Pancreas (tissue), 10 donors: ENCODE data around the gene ATXN7L2. TPM values are rescaled to one million over a fixed set of nuclear protein-coding genes. Genes with fewer than 3 reads are reported as not detected.
A peak's percentile ranks its signal among the peaks of the same experiment; 100 is the strongest.

Experiments
- ATAC-seq, 4 donors: fragments of 200-7000 bp; cut with Tn5 transposase; one replicate each; pipeline versions ENCODE4 v1.8.0 to v1.9.1; 2020; ENCODE audit warnings: mild to moderate bottlenecking in 4 of 4, moderate library complexity in 4 of 4
- DNase-seq, 6 donors: peaks; one replicate each; pipeline ENCODE4 v3.0.0-alpha.2; 2020
- FAIRE-seq: peaks from 2 replicates; lab custom pipeline; 2012; peaks lifted over from hg19 to GRCh38; lab: Jason Lieb, UNC
- H3K27ac ChIP-seq, 4 donors: fragments of 200-600 bp; sonication (generic); 1 replicate in 3 of 4; 2 replicates in 1 of 4; pipeline versions ENCODE4 v1.5.0 to v1.8.0; 2020
- H3K27me3 ChIP-seq, 4 donors: fragments of 200-600 bp; one replicate each; pipeline ENCODE4 v1.8.0; 2021
- H3K36me3 ChIP-seq, 3 donors: fragments of 200-600 bp; sonication (generic) in 1 of 3; one replicate each; pipeline versions ENCODE4 v1.5.0 to v1.8.0; 2020 to 2021
- H3K4me1 ChIP-seq, 3 donors: fragments of 200-600 bp; one replicate each; pipeline ENCODE4 v1.8.0; 2021
- H3K4me3 ChIP-seq, 4 donors: fragments of 200-600 bp; sonication (generic) in 2 of 4; one replicate each; pipeline versions ENCODE4 v1.5.0 to v1.8.0; 2020 to 2021
- H3K9me3 ChIP-seq, 4 donors: fragments of 200-600 bp; one replicate each; pipeline ENCODE4 v1.8.0; 2021
- WGBS, 2 donors: extraction: QIAGEN DNeasy Blood & Tissue Kit; methylation state at CpG; one replicate each; pipeline ENCODE4 v1.1.7; 2013; 5-methylcytosine and 5-hydroxymethylcytosine counted together
- intact Hi-C, 3 donors: fragments of 100-400 bp; cut with DNase I; formaldehyde crosslinking; loops; one replicate each; pipeline versions ENCODE4 v1.11.1 to v1.14.2; 2022
- polyA plus RNA-seq, 2 donors: library from polyadenylated mRNA; stranded (reverse); fragments of 200-250 nt; gene quantifications; one replicate each; pipeline ENCODE4 v1.2.3, GENCODE V29; 2013
- total RNA-seq, 6 donors: library from RNA; stranded (reverse); fragmentation: NEBNext Ultra II Directional in 4 of 6; extraction: Animal tissue kit (Norgen Biotek cat#: 25700) in 4 of 6; gene quantifications; one replicate each; pipeline versions ENCODE4 v1.2.1 to v1.2.4, GENCODE V29; 2021 to 2023
- TF ChIP-seq, protein P1 (sequence below), 4 donors: fragments of 200-600 bp; sonication (generic) in 3 of 4; IDR thresholded peaks; one replicate each; pipeline versions ENCODE4 v1.5.0 to v1.8.0; 2021; ENCODE audit warnings: antibody characterized with exemption in 4 of 4
- donor health status: healthy with polysubstance abuse.
- donor health status: DM: no; HTN: no; CAD: no; lungs with moderate emphysema.
- donor health status: DM: no; HTN: no; CAD: no.
- donor health status: control.
- donor health status: control.
- donor health status: Bipolar disorder and iron deficiency.
- donor health status: DM: yes; HTN: yes; CAD: no.
- donor health status: DM: no; HTN: no; CAD: no.
- donor health status: DM: no; HTN: no; CAD: no.
- donor health status: DM: yes; HTN: yes; CAD: no.

Gene ATXN7L2
- total and polyA plus RNA-seq, 8 donors: 1.1 to 15.7 (median 1.9) TPM

DNA sequence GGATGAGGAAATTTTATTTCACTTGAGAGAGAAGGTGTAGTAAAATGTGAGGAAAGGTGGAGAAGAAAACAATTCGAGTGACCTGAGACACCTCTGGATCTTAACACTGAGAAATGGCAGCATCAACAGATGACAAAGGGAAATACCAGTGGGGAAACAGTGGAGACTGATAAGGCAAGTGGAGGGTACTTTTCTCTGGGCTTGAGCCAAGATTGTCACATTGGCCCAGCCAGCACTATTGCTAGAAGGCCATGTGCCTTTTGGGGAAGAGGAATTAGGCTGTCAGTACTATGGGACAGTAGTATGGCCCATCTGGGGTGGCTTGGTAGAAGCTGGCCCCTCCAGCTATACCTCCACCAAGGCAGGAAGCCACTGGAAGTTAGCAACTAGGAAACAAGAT lies 9.0 kb upstream of the ATXN7L2 start:
- DNase-seq (no peak), FAIRE-seq (no peak), ATAC-seq (no peak)
- Histone ChIP-seq H3K4me3 (no peak overlapping the region), H3K27me3 (no peaks in the 10 kb centered on the region), H3K9me3 (no peaks in the 10 kb centered on the region), H3K36me3 (no peaks in the 10 kb centered on the region), H3K27ac (no peak overlapping the region), H3K4me1 (no peaks in the 10 kb centered on the region)
- intact Hi-C loops: no loop called here
- WGBS, 2 donors: 75 to 83% methylated on average over 1 of the region's 1 CpG
- TF ChIP-seq, protein P1, sequence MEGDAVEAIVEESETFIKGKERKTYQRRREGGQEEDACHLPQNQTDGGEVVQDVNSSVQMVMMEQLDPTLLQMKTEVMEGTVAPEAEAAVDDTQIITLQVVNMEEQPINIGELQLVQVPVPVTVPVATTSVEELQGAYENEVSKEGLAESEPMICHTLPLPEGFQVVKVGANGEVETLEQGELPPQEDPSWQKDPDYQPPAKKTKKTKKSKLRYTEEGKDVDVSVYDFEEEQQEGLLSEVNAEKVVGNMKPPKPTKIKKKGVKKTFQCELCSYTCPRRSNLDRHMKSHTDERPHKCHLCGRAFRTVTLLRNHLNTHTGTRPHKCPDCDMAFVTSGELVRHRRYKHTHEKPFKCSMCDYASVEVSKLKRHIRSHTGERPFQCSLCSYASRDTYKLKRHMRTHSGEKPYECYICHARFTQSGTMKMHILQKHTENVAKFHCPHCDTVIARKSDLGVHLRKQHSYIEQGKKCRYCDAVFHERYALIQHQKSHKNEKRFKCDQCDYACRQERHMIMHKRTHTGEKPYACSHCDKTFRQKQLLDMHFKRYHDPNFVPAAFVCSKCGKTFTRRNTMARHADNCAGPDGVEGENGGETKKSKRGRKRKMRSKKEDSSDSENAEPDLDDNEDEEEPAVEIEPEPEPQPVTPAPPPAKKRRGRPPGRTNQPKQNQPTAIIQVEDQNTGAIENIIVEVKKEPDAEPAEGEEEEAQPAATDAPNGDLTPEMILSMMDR (IDR thresholded peaks at IDR 0.05): no peak

DNA sequence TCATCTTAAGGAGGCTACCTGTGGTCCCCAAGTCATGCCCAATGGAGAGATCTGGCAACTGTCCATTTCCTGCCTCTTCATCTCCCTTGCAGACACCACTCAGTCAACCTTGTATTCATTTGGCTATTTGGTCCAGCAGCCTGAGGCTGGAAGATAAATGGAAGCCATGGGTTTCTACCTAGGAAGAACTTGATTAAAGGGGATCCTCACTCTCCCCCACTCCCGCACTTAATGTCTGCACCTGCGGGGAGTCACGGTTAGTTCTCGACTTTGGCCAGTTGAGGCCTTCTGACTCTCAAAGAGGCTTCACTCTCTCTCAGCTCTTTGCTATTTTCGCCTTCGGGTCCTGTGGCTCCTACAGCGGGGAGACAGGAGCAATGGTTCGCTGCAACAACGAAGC lies 8.4 kb upstream of the ATXN7L2 start:
- H3K4me1 ChIP-seq: no peaks in the 10 kb centered on the region
- no peaks in the 10 kb centered on the region for H3K27me3 ChIP-seq
- TF ChIP-seq, protein P1 (IDR thresholded peaks at IDR 0.05): no peak
- H3K9me3 ChIP-seq: no peaks in the 10 kb centered on the region
- H3K4me3 ChIP-seq: no peak overlapping the region
- ATAC-seq: no peak
- intact Hi-C loops: no loop called here
- H3K36me3 ChIP-seq: no peaks in the 10 kb centered on the region
- FAIRE-seq: no peak
- no peak overlapping the region for H3K27ac ChIP-seq
- 85% methylated on average over 9 of the region's 9 CpGs for WGBS, 2 donors
- no peak for DNase-seq

DNA sequence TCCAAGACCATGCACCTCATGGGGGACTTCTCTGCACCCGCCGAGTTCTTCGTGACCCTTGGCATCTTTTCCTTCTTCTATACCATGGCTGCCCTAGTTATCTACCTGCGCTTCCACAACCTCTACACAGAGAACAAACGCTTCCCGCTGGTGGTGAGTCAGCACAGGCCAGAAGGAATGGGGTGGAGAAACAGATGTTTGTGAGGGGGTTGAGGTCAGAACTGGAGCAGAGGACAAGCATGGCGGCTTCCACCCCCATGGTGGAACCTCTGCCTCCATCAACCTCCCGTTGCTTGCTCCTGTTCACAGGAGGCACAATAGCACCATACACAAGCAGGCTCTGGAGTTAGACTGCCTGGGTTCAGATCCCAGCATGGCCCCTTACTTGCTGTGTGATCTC lies 6.9 kb upstream of the ATXN7L2 start:
- WGBS, 2 donors: 90% methylated on average over 8 of the region's 8 CpGs
- H3K4me1 ChIP-seq: no peaks in the 10 kb centered on the region
- TF ChIP-seq, protein P1 (IDR thresholded peaks at IDR 0.05): no peak
- no peak for ATAC-seq
- intact Hi-C loops: no loop called here
- no peaks in the 10 kb centered on the region for H3K27me3 ChIP-seq
- no peak for DNase-seq
- no peaks in the 10 kb centered on the region for H3K9me3 ChIP-seq
- no peaks in the 10 kb centered on the region for H3K36me3 ChIP-seq
- H3K27ac ChIP-seq: no peak overlapping the region
- FAIRE-seq: no peak
- no peak overlapping the region for H3K4me3 ChIP-seq

DNA sequence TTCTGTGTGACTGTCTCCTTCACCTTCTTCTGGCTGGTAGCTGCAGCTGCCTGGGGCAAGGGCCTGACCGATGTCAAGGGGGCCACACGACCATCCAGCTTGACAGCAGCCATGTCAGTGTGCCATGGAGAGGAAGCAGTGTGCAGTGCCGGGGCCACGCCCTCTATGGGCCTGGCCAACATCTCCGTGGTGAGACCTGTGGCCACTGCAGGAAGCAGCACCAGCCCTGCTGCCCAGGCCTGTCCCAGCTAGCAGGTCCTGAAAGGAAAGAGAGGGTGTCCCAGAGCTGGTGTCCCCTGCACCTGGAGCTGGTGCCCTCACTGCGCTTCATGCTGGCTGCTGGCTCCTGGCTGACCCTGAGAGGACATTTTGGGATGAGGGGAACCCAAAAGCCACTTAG lies 5.9 kb upstream of the ATXN7L2 start:
- intact Hi-C loops: no loop called here
- H3K27me3 ChIP-seq: no peaks in the 10 kb centered on the region
- no peak for DNase-seq
- no peaks in the 10 kb centered on the region for H3K36me3 ChIP-seq
- no peaks in the 10 kb centered on the region for H3K9me3 ChIP-seq
- no peak overlapping the region for H3K27ac ChIP-seq
- no peak overlapping the region for H3K4me3 ChIP-seq
- FAIRE-seq: no peak
- ATAC-seq: peak in 1 of 4 donors; percentile 13
- WGBS, 2 donors: 76 to 78% methylated on average over 6 of the region's 6 CpGs
- H3K4me1 ChIP-seq: peaks cover 0 to under 1% (median 0%) of the 10 kb centered on the region in 3 donors
- TF ChIP-seq, protein P1 (IDR thresholded peaks at IDR 0.05): no peak

DNA sequence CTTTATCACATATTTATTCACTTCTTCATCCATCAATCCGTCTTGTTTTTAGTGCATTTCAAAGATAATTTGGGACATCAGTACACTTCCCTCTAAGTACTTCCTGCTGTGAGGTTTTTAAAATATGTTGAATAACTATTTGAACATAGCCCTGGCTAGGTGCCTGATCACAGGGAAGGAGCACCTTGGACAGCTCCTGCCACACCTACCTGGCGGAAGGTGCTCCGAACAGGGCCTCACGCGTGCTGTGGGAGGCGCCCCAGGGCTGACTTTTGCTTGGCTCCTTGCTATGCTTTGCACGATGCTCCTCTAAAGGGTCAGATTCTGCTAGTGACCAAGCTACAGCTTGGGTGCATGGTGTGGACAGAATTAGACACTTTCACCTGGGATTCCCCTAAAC lies 4.9 kb upstream of the ATXN7L2 start:
- ATAC-seq: peak in 2 of 4 donors; percentile 10 to 26
- intact Hi-C loops: no loop called here

More for the DNA sequence above, 4.9 kb upstream of the ATXN7L2 start:
- TF ChIP-seq, protein P1 (IDR thresholded peaks at IDR 0.05): no peak
- 29% methylated on average over 7 of the region's 7 CpGs for WGBS, 2 donors
- peak in 1 of 6 donors; percentile 53 for DNase-seq
- no peak for FAIRE-seq
- Histone ChIP-seq H3K4me1 (peaks cover 0 to 4% (median 0%) of the 10 kb centered on the region in 3 donors), H3K4me3 (no peak overlapping the region), H3K9me3 (no peaks in the 10 kb centered on the region), H3K27ac (no peak overlapping the region), H3K27me3 (no peaks in the 10 kb centered on the region), H3K36me3 (no peaks in the 10 kb centered on the region)
